GM06990 (cell line): ENCODE results near the gene TBK1.

Experiments used
- DNase-seq: peaks from one replicate; pipeline ENCODE4 v3.0.0-alpha.2; 2011; ENCODE audit not compliant: insufficient read length; ENCODE audit errors: extremely low read depth
- H3K27me3 ChIP-seq: replicated peaks from 2 replicates; pipeline ENCODE4 v1.6.0; 2011; ENCODE audit warnings: low read length; ENCODE audit not compliant: control insufficient read depth, insufficient read depth
- H3K36me3 ChIP-seq: 2 replicates; pipeline ENCODE4 v1.5.1; 2011; ENCODE audit warnings: low read length; ENCODE audit not compliant: control insufficient read depth, insufficient read depth
- H3K4me3 ChIP-seq: replicated peaks from 2 replicates; pipeline ENCODE4 v1.5.1; 2011; ENCODE audit warnings: low read depth, mild to moderate bottlenecking, control low read depth, low read length
- CTCF ChIP-seq: IDR thresholded peaks from 2 replicates; pipeline ENCODE4 v1.5.1; 2011; ENCODE audit warnings: low read length, control low read depth, mild to moderate bottlenecking, inconsistent platforms; ENCODE audit not compliant: insufficient read depth, poor library complexity, severe bottlenecking

The TBK1 gene

GRCh38 chr12:64461634-64462414 is 9.9 kb downstream of the TBK1 start:
- H3K4me3 ChIP-seq: no peak overlapping the region
- H3K27me3 ChIP-seq: no peaks in the 10 kb centered on the region
- H3K36me3 ChIP-seq: peaks cover 3% of the 10 kb centered on the region
- DNase-seq: no peak
- TF ChIP-seq CTCF: no peak

- Histone ChIP-seq H3K36me3 (peaks cover 6% of the 10 kb centered on the region), H3K27me3 (no peaks in the 10 kb centered on the region)
These were observed 14.3 kb downstream of the TBK1 start for GRCh38 chr12:64466178-64466577.

GRCh38 chr12:64468966-64469365 is 17.0 kb downstream of the TBK1 start:
- DNase-seq: no peak
- peaks cover 13% of the 10 kb centered on the region for H3K36me3 ChIP-seq
- no peaks in the 10 kb centered on the region for H3K27me3 ChIP-seq
- TF ChIP-seq CTCF: no peak
- H3K4me3 ChIP-seq: no peak overlapping the region

More at GRCh38 chr12:64466178-64466577, 14.3 kb downstream of the TBK1 start:
- no peak for TF ChIP-seq CTCF
- DNase-seq: no peak
- no peak overlapping the region for H3K4me3 ChIP-seq

- DNase-seq: no peak
- no peak for TF ChIP-seq CTCF
- H3K27me3 ChIP-seq: no peaks in the 10 kb centered on the region
- no peak overlapping the region for H3K4me3 ChIP-seq
- H3K36me3 ChIP-seq: peaks cover 13% of the 10 kb centered on the region
These were observed 17.7 kb downstream of the TBK1 start for GRCh38 chr12:64469455-64470142.

GRCh38 chr12:64470495-64470894 is 18.6 kb downstream of the TBK1 start:
- Histone ChIP-seq H3K27me3 (no peaks in the 10 kb centered on the region), H3K36me3 (peaks cover 18% of the 10 kb centered on the region), H3K4me3 (no peak overlapping the region)
- no peak for TF ChIP-seq CTCF
- no peak for DNase-seq

GRCh38 chr12:64473176-64473575 is 21.3 kb downstream of the TBK1 start:
- TF ChIP-seq CTCF: no peak
- DNase-seq: no peak
- H3K4me3 ChIP-seq: no peak overlapping the region
- peaks cover 18% of the 10 kb centered on the region for H3K36me3 ChIP-seq
- H3K27me3 ChIP-seq: no peaks in the 10 kb centered on the region
